ENCODE results near the gene PDZD4. TPM values are rescaled to one million over a fixed set of nuclear protein-coding genes. Genes with fewer than 3 reads are reported as not detected.

The PDZD4 gene
- total RNA-seq, 2 experiments from 2014 or later: 0.80 to 1.1 TPM

DNA sequence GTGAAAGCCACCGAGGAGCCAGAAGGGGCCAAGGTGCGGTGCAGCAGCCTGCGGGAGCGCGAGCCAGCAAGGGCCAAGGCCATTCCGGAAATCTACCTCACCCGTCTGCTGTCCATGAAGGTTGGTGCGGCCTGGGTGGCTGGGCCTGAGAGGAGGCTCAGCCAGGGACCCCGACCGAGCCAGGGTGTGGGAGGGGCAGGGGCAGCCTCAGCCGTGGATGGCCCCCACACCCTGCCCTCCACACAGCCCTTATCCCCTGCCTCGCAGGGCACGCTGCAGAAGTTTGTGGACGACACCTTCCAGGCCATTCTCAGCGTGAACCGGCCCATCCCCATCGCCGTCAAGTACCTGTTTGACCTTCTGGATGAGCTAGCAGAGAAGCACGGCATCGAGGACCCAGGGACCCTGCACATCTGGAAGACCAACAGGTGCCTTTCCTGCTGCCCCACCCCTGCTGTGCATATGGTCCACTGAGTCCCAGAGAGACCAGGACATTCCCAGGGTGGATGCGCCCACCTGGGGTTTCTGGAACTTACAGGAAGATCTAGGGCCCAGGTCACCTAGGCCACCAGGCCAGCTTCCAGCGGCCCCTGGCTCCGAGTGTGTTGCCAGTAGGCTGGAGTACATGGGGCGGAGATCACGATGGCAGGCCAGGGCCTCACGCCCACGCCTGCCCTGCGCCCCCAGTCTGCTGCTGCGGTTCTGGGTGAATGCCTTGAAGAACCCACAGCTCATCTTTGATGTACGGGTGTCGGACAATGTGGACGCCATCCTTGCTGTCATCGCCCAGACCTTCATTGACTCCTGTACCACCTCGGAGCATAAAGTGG, 52.9 kb downstream of the PDZD4 start:
- Mint-ChIP-seq H3K9me3 (no peaks in the 10 kb centered on the region), H3K36me3 (no peaks in the 10 kb centered on the region), H3K27me3 (peaks cover 7% of the 10 kb centered on the region), H3K27ac (no peak overlapping the region), H3K4me3 (no peak overlapping the region), H3K4me1 (no peaks in the 10 kb centered on the region)
- DNase-seq: no peak
- ATAC-seq (ENCODE audit: low read depth): no peak
- POLR2A ChIA-PET: no interaction called here

DNA sequence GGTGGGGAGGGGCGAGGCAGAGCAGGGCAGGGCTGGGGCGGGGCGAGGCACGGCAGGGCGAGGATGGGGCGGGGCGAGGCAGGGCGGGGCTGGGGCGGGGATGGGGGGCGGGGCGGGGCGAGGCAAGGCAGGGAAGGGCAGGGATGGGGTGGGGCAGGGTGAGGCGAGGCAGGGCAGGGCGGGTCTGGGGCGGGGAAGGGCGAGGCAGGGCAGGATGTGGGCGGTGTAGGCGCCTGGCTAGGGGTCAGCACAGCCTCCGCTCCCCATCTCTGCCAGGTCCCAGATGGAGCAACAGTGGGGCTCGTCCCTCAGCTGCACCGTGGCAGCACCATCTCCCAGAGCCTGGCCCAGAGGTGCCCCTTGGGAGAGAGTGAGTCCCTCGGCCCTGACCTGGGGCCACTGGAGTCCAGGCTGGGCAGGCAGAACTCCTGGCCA, 53.7 kb downstream of the PDZD4 start:
- Mint-ChIP-seq H3K27ac (no peak overlapping the region), H3K4me1 (no peaks in the 10 kb centered on the region), H3K36me3 (no peaks in the 10 kb centered on the region), H3K4me3 (no peak overlapping the region), H3K27me3 (peaks cover 7% of the 10 kb centered on the region), H3K9me3 (no peaks in the 10 kb centered on the region)
- no peak for ATAC-seq (ENCODE audit: low read depth)
- no peak for DNase-seq
- POLR2A ChIA-PET: no interaction called here

DNA sequence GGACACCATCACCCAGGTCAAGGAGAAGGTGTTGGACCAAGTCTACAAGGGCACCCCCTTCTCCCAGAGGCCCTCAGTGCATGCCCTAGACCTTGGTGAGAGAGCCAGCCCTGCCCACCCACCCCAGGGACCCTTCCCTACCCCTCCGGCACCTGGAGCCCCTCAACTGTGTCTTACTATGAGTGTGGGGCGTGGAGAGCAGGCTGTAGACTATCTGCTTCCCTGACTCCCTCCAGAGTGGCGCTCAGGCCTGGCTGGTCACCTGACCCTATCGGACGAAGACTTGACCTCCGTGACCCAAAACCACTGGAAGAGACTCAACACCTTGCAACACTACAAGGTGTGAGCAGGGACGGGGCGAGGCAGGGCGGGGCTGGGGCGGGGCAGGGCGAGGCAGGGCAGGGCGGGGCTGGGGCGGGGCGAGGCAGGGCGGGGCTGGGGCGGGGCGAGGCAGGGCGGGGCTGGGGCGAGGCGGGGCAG, 54.2 kb downstream of the PDZD4 start:
- H3K4me3 Mint-ChIP-seq: no peak overlapping the region
- ATAC-seq (ENCODE audit: low read depth) (no peak), DNase-seq (peak; percentile 6)
- no peaks in the 10 kb centered on the region for H3K9me3 Mint-ChIP-seq
- H3K36me3 Mint-ChIP-seq: no peaks in the 10 kb centered on the region
- H3K27me3 Mint-ChIP-seq: peaks cover 7% of the 10 kb centered on the region
- no peaks in the 10 kb centered on the region for H3K4me1 Mint-ChIP-seq
- POLR2A ChIA-PET: no interaction called here
- H3K27ac Mint-ChIP-seq: no peak overlapping the region

DNA sequence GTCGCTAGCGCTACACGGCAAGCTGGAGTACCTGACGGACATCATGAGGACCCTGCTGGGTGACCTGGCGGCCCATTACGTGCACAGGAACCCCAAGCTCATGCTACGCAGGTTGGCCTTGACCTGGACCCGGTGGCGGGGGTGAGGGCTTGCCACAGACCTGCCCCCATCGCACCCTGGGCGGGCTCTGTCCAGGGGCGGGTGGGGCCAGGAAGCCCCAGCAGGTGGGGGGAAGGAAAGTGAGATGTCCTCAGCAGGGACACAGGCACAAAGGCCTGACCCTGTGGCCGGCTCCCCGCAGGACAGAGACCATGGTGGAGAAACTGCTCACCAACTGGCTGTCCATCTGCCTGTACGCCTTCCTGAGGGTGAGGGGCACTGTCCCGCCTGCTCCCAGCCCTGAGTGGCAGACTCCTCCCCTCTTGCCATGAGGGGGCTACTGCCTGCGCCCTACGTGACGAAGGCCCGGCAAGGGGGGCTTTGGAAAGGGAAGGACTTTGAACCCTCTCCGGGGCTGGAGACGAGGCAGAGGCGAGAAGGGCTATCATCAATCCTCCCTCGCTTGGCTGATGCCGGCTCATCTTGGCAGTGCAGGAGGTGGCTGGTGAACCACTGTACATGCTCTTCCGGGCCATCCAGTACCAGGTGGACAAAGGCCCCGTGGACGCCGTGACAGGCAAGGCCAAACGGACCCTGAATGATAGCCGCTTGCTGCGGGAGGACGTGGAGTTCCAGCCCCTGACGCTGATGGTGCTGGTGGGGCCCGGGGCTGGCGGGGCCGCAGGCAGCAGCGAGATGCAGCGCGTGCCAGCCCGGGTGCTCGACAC, 54.8 kb downstream of the PDZD4 start:
- ATAC-seq (ENCODE audit: low read depth) (no peak), DNase-seq (peak; percentile 19)
- H3K27ac Mint-ChIP-seq: no peak overlapping the region
- no peak overlapping the region for H3K4me3 Mint-ChIP-seq
- H3K9me3 Mint-ChIP-seq: no peaks in the 10 kb centered on the region
- POLR2A ChIA-PET: no interaction called here
- H3K36me3 Mint-ChIP-seq: no peaks in the 10 kb centered on the region
- H3K27me3 Mint-ChIP-seq: peaks cover 7% of the 10 kb centered on the region
- H3K4me1 Mint-ChIP-seq: no peaks in the 10 kb centered on the region

DNA sequence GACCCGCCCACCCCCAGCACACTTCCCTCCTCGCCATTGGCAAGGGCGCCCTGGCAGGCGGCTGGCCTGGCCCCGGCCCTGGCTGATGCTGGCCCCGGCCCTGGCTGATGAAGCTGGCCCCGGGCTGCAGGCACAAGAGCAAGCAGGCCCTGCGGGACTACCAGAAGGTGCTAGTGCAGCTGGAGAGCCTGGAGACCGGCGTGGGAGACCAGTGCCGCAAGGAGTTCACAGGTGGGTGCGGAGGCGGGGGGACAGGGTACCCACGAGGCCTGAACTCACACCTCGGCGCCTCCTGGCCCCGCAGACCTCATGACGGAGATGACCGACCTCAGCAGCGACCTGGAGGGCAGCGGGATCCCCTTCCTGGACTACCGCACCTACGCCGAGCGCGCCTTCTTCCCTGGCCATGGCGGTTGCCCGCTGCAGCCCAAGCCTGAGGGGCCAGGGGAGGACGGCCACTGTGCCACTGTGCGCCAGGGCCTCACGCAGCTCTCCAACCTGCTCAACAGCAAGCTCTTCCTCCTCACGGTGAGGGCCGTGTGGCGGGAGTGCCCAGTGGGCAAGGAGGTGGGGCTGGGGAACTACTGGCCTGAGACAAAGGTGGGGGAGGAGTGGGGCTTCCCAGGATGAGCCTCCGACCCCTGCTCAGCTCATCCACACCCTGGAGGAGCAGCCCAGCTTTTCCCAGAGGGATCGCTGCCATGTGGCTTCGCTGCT, 55.6 kb downstream of the PDZD4 start:
- Mint-ChIP-seq H3K4me3 (no peak overlapping the region), H3K27ac (no peak overlapping the region), H3K36me3 (no peaks in the 10 kb centered on the region), H3K4me1 (no peaks in the 10 kb centered on the region), H3K27me3 (peaks cover 1% of the 10 kb centered on the region), H3K9me3 (no peaks in the 10 kb centered on the region)
- DNase-seq: peak; percentile 1
- ATAC-seq (ENCODE audit: low read depth): no peak
- POLR2A ChIA-PET: no interaction called here

DNA sequence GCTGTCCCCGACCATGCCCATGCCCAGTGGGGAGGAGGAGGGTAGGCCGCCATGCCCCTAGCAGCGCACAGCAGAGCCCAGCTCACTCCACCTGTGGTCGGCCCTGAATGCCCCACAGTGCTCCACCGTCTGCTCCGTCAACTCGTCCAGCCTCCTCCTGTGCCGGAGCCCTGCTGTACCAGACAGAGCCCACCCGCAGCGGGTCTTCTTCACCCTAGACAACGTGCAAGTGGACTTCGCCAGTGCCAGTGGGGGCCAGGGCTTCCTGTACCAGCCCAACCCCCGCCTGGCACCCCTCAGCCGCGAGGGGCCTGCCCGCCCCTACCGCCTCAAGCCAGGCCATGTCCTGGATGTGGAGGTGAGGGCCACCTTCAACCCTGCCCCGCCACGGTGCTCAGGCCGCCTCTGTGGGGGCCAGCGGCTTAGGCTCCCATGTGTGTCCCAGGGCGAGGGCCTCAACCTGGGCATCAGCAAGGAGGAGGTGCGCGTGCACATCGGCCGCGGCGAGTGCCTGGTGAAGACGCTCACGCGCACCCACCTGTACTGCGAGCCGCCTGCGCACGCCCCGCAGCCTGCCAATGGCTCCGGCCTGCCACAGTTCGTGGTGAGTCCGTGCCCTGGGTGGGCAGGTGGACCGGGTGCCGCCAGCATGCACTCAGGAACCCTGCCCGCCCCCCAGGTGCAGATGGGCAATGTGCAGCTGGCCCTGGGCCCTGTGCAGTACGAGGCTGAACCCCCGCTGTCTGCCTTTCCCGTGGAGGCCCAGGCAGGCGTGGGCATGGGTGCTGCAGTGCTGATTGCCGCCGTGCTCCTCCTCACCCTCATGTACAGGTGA, 56.4 kb downstream of the PDZD4 start:
- Mint-ChIP-seq H3K9me3 (no peaks in the 10 kb centered on the region), H3K36me3 (no peaks in the 10 kb centered on the region), H3K27me3 (no peaks in the 10 kb centered on the region), H3K27ac (no peak overlapping the region), H3K4me1 (no peaks in the 10 kb centered on the region), H3K4me3 (no peak overlapping the region)
- POLR2A ChIA-PET: no interaction called here
- DNase-seq (no peak), ATAC-seq (ENCODE audit: low read depth) (no peak)

DNA sequence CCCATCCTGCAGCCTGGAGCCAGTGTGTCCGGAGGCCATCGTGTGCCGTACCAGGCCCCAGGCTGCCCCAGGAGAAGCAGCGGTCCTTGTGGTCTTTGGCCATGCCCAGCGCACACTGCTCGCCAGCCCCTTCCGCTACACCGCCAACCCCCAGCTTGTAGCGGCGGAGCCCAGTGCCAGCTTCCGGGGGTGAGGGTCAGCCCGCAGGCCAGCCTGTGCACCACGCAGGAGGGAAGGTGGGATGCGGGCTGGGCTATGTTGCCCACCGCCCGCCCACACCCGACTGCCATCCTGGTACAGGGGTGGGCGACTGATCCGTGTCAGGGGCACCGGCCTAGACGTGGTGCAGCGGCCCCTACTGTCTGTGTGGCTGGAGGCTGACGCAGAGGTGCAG, 57.1 kb downstream of the PDZD4 start:
- no peak for DNase-seq
- no peaks in the 10 kb centered on the region for H3K36me3 Mint-ChIP-seq
- POLR2A ChIA-PET: no interaction called here
- H3K27ac Mint-ChIP-seq: no peak overlapping the region
- no peak overlapping the region for H3K4me3 Mint-ChIP-seq
- H3K9me3 Mint-ChIP-seq: no peaks in the 10 kb centered on the region
- ATAC-seq (ENCODE audit: low read depth): no peak
- no peaks in the 10 kb centered on the region for H3K4me1 Mint-ChIP-seq
- no peaks in the 10 kb centered on the region for H3K27me3 Mint-ChIP-seq

DNA sequence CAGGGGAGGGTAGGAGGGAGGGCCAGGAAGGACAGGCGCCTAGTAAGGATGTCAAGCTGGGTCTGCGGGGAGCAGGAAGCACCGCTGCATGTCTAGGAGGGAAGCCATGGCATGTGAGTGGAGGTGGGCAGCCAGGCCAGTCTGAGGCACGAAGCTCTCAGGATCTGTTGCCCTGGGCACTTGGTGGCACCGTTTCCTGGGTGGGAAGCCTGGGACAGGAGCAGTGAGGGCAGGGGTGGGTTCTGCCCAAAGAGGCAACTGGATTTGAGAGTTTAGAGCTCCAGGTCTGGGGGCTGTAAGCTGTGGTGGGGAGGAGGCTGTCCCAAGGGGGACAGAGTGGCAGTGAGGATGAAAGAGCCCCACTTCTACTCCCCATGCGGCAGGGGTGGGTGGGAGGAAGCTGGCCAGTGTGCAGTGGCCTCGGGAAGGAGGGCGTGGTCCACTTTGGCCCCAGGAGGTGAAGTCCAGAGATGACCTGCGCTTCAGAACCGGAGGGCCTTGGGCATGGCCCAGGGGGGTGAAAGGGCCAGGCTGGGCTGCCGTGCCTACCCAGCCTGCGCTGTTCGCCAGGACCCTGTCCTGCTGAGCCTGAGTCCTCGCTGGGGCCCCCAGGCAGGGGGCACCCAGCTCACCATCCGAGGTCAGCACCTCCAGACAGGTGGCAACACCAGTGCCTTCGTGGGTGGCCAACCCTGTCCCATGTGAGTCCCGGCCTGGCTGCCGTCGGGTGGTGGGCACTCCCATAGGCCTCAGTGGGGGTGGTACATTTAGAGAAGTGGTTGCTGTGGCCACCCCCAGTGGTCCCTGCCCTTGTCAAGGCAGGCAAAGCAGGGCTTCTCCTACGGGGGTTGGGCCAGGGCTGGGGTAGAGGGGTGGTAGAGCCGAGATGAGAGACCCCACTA, 57.8 kb downstream of the PDZD4 start:
- H3K27ac Mint-ChIP-seq: no peak overlapping the region
- no peaks in the 10 kb centered on the region for H3K36me3 Mint-ChIP-seq
- no peaks in the 10 kb centered on the region for H3K9me3 Mint-ChIP-seq
- H3K4me3 Mint-ChIP-seq: no peak overlapping the region
- DNase-seq (no peak), ATAC-seq (ENCODE audit: low read depth) (no peak)
- no peaks in the 10 kb centered on the region for H3K27me3 Mint-ChIP-seq
- H3K4me1 Mint-ChIP-seq: no peaks in the 10 kb centered on the region
- POLR2A ChIA-PET: interaction anchor here (0.6 kb wide), 1 partner anchor 543 kb away, joined by 5 read pairs; no protein-coding TSS in a partner anchor

DNA sequence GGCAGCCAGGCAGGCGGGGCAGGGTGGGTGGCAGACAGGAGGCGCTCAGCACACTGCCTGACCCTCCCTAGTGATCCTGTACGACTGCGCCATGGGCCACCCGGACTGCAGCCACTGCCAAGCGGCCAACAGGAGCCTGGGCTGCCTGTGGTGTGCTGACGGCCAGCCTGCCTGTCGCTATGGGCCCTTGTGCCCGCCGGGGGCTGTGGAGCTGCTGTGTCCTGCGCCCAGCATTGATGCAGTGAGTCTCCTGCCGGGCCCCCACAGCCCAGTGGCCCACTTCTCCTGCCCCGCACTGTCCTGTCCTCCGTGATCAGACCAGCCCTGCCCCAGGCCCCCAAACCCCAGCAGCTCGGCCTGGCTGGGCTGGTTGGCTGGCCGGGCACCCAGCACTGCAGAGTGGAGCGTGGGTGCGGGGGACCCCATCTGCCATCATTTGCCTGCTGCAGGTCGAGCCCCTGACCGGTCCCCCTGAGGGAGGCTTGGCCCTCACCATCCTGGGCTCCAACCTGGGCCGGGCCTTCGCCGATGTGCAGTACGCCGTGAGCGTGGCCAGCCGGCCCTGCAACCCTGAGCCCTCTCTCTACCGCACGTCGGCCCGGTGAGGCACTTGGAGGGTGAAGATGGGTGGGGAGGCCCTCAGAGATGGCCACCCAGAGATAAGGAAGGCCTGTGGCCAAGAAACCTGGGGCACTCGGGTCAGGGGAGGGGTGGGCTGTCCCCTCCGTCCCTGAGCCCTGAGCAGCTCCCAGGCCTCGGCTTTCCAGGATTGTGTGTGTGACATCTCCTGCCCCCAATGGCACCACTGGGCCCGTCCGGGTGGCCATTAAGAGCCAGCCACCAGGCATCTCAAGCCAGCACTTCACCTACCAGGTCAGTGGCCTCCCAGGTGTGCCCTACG, 58.7 kb downstream of the PDZD4 start:
- POLR2A ChIA-PET: interaction anchor here (0.6 kb wide), 1 partner anchor 544 kb away, joined by 5 read pairs; no protein-coding TSS in a partner anchor
- no peak overlapping the region for H3K4me3 Mint-ChIP-seq
- no peaks in the 10 kb centered on the region for H3K9me3 Mint-ChIP-seq
- H3K4me1 Mint-ChIP-seq: peaks cover 2% of the 10 kb centered on the region
- ATAC-seq (ENCODE audit: low read depth) (no peak), DNase-seq (peak; percentile 24)
- no peaks in the 10 kb centered on the region for H3K27me3 Mint-ChIP-seq
- H3K36me3 Mint-ChIP-seq: no peaks in the 10 kb centered on the region
- no peak overlapping the region for H3K27ac Mint-ChIP-seq

DNA sequence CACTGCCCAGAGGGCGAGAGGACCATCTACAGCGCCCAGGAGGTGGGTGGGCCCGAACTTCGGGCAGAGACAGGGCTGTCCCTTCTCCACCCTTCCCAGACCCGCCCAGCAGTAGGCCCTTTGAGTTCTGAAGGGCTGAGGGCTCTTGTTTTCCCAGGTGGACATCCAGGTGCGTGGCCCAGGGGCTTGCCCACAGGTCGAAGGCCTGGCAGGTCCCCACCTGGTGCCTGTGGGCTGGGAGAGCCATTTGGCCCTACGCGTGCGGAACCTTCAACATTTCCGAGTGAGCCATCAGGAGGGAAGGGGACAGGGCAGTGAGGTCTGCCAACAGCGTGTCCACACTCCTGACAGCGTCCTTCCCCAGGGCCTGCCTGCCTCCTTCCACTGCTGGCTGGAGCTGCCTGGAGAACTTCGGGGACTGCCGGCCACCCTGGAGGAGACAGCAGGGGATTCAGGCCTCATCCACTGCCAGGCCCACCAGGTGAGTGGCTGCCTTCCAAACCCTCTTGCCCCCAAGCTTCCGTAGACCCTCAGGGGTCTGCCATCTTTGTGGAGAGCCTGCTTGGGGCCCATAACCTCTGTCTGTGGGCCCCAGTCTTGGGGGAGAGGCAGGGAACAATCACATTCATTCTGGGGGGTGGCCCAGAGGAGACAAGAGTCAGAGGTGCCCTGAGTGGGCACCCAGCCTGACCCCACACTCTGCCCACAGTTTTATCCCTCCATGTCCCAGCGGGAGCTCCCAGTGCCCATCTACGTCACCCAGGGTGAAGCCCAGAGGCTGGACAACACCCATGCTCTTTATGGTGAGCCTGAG, 59.5 kb downstream of the PDZD4 start:
- H3K36me3 Mint-ChIP-seq: no peaks in the 10 kb centered on the region
- POLR2A ChIA-PET: no interaction called here
- H3K27me3 Mint-ChIP-seq: no peaks in the 10 kb centered on the region
- DNase-seq: no peak
- H3K4me3 Mint-ChIP-seq: no peak overlapping the region
- no peaks in the 10 kb centered on the region for H3K9me3 Mint-ChIP-seq
- peaks cover 5% of the 10 kb centered on the region for H3K4me1 Mint-ChIP-seq
- no peak for ATAC-seq (ENCODE audit: low read depth)
- H3K27ac Mint-ChIP-seq: no peak overlapping the region
